Measurements from ENCODE around the gene C2CD4D. TPM values are rescaled to one million over a fixed set of nuclear protein-coding genes. Genes with fewer than 3 reads are reported as not detected.

Gene C2CD4D
- total RNA-seq, 1 experiment from 2014 or later, result 0.79 TPM

- Histone ChIP-seq H2BK15ac (ENCODE audit: low read depth, low read length) (no peak overlapping the region), H2BK20ac (ENCODE audit: low read depth, low read length, poor library complexity, severe bottlenecking) (no peak overlapping the region), H3K27ac (ENCODE audit: insufficient read length, low read depth, low read length) (no peak overlapping the region), H3K4me2 (ENCODE audit: insufficient read depth, insufficient read length, low read length) (no peak overlapping the region), H3K14ac (ENCODE audit: insufficient read depth, low read length) (no peak overlapping the region), H4K8ac (replicated peaks; ENCODE audit: insufficient read length, low read depth, low read length) (no peak overlapping the region), H2BK120ac (ENCODE audit: low read depth, low read length, poor library complexity, severe bottlenecking) (no peak overlapping the region), H3K18ac (ENCODE audit: insufficient read length, low read depth, low read length) (no peak overlapping the region), H3K23ac (ENCODE audit: insufficient read length, low read depth, low read length) (no peak overlapping the region), H4K20me1 (ENCODE audit: control insufficient read depth, insufficient read depth, insufficient read length) (no peaks in the 10 kb centered on the region), H3T11ph (ENCODE audit: low read length) (no peak overlapping the region), H3K56ac (ENCODE audit: insufficient read length, low read depth, low read length) (no peak overlapping the region), H2BK5ac (ENCODE audit: insufficient read length, low read length) (no peak overlapping the region), H3K27me3 (ENCODE audit: insufficient read depth, low read length) (no peaks in the 10 kb centered on the region), H3K9me3 (ENCODE audit: control insufficient read depth, low read depth, low read length) (no peaks in the 10 kb centered on the region), H3K4me1 (ENCODE audit: insufficient read depth, low read length) (peaks cover 16% of the 10 kb centered on the region; the same call in 1 of the 2 replicates), H4K5ac (ENCODE audit: insufficient read length, low read depth, low read length) (no peak overlapping the region), H2BK12ac (ENCODE audit: insufficient read length, low read depth, low read length) (no peak overlapping the region), H3K79me2 (ENCODE audit: insufficient read depth, low read length) (no peaks in the 10 kb centered on the region), H3K9ac (ENCODE audit: extremely low read depth, insufficient read length, low read length) (no peak overlapping the region), H3K4ac (ENCODE audit: low read depth, low read length) (no peak overlapping the region), H3K79me1 (ENCODE audit: insufficient read depth, low read depth, low read length, poor library complexity, severe bottlenecking) (no peaks in the 10 kb centered on the region), H2AK5ac (ENCODE audit: insufficient read length, low read length) (no peak overlapping the region), H2AFZ (ENCODE audit: low read length) (no peak overlapping the region), H3K23me2 (ENCODE audit: insufficient read length, low read depth, low read length, poor library complexity, severe bottlenecking) (no peaks in the 10 kb centered on the region), H4K91ac (ENCODE audit: insufficient read length, low read depth, low read length) (no peak overlapping the region)
- Mint-ChIP-seq H3K4me1 (peaks cover 37 to 46% of the 10 kb centered on the region in 2 experiments), H3K9me3 (no peaks in the 10 kb centered on the region), H3K27me3 (ENCODE audit: low read depth) (peaks cover 5% of the 10 kb centered on the region), H3K36me3 (ENCODE audit: insufficient read depth in 1 of 3, low read depth in 3 of 3) (no peaks in the 10 kb centered on the region), H3K4me3 (peak overlapping the region in 1 of 2 experiments; percentile 63; a peak in 1 of 5 replicates), H3K27ac (no peak overlapping the region)
- TF ChIP-seq, protein P1, sequence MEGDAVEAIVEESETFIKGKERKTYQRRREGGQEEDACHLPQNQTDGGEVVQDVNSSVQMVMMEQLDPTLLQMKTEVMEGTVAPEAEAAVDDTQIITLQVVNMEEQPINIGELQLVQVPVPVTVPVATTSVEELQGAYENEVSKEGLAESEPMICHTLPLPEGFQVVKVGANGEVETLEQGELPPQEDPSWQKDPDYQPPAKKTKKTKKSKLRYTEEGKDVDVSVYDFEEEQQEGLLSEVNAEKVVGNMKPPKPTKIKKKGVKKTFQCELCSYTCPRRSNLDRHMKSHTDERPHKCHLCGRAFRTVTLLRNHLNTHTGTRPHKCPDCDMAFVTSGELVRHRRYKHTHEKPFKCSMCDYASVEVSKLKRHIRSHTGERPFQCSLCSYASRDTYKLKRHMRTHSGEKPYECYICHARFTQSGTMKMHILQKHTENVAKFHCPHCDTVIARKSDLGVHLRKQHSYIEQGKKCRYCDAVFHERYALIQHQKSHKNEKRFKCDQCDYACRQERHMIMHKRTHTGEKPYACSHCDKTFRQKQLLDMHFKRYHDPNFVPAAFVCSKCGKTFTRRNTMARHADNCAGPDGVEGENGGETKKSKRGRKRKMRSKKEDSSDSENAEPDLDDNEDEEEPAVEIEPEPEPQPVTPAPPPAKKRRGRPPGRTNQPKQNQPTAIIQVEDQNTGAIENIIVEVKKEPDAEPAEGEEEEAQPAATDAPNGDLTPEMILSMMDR (conservative IDR thresholded peaks at IDR 0.05), result no peak
- WGBS (ENCODE audit: extremely low coverage, insufficient read length, low lambda C conversion rate), result no CpG with 5 or more reads among the region's 6 CpGs
- no peak for DNase-seq
These were observed 9.6 kb downstream of the C2CD4D start for GRCh38 chr1:151830055-151830454.

All from H9 (cell line).